HG02852 (cell line): ENCODE measurements around the gene BIRC7.

Source experiments
- ATAC-seq: cut with Tn5 transposase; IDR thresholded peaks from one replicate; pipeline ENCODE4 v1.9.1; 2021; ENCODE audit warnings: mild to moderate bottlenecking, moderate library complexity; ENCODE audit not compliant: unreplicated experiment

The BIRC7 gene

DNA sequence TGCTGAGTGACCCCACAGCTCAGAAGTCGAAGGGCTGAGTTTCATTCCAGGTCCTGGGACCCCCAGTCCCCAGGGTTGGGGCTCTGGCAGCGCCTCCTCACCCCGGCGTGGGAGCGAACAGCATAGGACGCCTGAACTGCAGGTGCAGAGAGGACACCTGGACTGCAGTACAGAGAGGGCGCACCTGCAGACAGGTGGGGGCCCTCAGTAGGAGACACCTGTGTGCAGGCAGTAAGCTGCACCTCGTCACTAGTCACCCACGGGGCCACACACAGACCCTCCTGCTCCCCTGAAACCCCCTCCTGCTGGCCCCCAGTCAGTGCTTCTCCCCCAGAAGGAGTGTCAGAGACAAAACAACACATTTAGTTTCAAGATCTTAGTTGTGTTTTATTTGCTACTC is 27.1 kb downstream of the BIRC7 start:
- no peak for ATAC-seq

DNA sequence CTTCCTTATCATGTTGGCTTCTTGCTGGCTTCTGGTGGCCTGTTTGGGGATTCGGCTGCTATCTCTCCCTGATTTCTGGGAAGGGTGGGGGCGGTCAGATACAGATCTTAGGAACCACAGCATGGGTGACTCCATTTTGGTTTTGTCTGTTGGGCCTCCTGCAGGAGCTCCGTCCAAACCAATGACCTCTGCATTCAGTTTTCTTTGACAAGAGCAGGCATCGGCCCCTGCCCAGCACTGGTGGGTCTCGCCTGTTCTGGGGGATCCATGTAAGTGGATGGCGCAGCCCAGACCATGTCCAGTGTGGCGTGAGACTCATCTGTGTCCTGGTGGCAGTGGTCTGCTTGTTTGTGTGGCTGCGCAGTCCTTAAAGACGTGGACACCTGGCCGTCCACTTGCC is 28.3 kb downstream of the BIRC7 start:
- ATAC-seq: no peak

DNA sequence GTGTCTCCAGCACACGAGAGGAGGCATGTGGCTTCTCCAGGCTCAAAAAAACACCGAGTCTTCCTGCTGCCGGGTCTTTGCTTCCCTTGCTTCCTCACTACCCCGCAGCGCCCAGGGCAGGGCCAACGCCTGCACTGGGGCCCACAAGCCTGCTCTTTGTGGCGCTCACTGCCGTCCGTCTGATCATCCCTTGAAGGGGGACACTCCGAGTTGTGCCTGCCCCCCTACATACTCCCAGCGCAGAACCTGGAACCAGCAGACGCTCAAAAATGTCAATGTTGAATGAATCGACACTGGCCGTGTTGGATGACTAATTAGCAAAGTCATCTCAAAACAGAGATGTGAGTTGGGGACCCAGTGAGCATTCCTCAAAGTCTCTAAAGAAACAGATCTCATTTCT is 28.8 kb downstream of the BIRC7 start:
- ATAC-seq: no peak

DNA sequence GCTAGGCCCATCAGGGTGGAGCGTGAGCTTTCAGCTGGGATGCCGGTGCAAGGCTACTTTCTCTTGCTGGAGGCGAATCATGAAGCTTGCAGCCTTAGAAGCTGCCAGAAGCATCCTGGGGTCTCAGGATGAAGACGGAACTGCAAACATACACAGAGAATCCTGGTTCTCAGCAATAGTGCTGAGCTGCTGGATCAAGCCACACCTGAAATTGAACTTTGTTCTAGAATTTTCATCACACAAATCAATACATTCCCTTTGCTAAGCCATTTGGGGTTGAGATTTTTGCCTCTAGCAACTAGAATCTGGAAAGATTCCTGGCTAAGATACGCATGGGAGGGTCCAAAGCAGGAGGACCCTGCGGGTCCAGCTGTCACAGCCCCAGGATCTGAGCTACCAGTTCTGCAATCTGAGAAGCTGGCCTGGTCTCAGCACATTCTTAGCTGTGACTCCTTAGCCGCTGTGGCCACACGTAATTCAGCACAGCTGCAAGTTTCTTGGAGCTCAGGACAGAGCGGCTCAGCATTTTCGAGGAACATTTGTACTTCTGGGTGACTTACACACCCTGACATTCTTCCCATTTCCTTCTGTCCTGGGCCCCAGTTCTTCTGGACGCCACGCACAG is 30.3 kb downstream of the BIRC7 start:
- no peak for ATAC-seq

DNA sequence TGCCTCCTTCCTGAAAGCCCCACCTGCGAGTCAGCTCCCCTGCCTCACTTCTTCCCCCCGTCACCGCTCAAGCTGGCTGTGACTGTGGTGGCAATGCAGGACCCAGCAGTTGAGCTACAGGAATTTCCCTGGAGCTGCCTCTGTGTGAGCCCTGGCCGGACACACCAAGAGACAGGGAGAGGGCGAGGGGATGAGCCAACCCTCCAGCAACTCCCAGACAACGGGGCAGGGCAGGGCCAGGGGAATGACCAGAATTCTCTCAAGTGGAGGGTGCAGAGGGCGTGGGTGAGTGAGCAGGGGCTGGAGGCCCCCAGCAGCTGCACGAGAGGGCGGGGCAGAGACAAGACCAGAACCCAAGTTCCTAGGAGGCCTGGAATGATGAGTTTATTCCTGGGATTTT is 32.0 kb downstream of the BIRC7 start:
- ATAC-seq: no peak

DNA sequence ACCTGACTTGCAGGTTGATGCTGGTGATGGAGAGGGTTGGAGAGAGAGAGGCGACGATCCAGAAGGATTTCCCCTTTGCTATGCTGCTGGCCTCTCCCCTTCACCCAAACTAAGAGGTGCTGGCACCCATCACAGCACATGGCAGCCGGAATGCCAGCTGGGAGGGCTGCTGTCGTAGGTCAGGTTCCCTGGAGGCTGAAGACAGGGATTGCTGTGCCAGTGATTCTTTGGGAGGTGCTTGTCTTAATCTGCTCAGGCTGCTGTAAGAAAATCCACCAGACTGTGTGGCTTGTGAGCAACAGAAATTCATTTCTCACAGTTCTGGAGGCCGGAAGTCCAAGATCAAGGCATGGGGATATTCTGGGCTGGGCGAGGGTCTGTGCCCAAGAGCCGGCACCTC is 32.6 kb downstream of the BIRC7 start:
- ATAC-seq: no peak

DNA sequence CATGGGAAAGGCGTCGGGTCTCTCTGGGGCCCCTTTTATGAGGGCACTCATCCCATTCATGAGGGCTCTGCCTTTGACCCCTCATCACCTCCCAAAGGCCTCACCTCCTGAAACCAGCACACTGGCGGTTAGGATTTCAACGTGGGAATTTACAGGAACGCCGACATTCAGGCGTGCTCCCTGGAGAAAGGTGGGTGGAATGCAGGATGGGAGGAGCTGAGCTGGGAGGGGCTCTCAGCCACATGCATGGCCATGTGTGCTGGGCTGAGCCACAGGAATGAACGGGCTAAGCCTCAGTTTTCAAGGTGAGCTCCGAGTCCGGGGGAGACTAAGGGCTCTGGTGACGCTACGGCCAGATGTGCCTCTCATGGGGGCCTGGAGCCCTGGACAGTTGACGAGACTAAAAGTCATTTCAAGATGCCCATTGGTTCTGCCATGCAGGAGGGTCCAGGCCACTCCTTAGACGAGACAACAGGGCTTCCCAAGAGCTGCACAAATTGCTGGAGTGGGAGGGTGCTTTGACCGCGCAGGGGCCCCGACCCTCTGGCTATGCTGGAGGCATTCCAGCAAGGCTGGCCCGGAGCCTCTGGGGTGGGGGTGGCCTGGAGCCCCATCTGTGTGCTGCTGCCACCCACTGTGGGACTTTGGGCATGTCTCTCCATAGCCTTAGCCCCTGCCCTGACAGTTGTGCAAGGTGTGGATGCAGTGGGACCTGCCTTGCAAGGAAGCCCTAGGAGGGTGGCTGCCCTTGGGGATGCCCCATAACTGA is 33.1 kb downstream of the BIRC7 start:
- ATAC-seq: no peak

DNA sequence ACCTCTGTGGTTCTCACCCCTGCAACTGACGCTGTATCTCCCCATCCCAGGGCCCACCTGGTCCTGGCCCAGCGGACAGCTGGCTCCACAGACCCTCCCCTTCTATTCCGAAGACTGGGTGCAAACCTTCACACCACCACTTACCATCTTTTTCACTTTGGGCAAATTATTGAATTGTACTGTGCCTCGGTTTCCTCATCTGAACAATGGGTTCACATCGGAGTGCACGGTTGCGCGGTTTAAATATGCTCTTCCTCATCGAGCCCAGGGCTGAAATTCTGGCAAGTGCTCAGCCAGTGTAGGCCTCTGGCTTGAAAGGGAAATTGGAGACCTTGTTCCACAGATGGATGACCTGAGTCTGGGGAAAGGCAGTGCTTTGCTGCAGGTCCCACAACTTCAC is 34.0 kb downstream of the BIRC7 start:
- ATAC-seq: no peak

DNA sequence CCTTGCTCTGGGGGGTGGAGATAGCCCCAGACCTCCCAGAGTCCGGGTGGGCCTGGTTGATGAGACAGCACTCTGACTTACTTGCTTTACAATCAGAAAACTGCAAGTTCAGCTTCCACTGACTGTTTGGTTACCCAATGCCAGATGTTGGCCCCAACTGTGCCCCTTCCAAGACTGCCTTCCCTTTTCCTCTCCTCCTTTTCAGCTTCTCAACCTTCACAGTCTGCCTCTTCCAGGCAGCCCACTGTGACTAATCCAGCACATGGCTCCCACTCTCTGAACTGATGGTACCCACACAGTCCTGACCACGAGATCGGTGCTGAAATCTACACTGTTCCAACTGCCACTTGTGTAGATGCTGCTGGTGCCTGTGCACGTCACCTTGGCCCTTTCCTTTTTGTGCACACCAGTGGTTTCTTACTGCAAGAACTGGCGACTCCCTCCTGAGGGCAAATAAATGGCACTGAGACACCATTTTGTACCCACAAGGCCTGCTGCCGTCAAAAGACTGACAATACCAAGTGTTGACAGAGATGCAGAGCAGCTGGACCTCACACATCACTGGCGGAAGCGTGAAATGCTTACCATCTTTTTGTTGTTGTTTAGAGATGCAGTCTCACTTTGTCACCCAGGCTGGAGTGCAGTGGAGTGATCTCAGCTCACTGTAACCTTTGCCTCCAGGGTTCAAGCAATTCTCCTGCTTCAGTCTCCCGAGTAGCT is 35.1 kb downstream of the BIRC7 start:
- no peak for ATAC-seq

DNA sequence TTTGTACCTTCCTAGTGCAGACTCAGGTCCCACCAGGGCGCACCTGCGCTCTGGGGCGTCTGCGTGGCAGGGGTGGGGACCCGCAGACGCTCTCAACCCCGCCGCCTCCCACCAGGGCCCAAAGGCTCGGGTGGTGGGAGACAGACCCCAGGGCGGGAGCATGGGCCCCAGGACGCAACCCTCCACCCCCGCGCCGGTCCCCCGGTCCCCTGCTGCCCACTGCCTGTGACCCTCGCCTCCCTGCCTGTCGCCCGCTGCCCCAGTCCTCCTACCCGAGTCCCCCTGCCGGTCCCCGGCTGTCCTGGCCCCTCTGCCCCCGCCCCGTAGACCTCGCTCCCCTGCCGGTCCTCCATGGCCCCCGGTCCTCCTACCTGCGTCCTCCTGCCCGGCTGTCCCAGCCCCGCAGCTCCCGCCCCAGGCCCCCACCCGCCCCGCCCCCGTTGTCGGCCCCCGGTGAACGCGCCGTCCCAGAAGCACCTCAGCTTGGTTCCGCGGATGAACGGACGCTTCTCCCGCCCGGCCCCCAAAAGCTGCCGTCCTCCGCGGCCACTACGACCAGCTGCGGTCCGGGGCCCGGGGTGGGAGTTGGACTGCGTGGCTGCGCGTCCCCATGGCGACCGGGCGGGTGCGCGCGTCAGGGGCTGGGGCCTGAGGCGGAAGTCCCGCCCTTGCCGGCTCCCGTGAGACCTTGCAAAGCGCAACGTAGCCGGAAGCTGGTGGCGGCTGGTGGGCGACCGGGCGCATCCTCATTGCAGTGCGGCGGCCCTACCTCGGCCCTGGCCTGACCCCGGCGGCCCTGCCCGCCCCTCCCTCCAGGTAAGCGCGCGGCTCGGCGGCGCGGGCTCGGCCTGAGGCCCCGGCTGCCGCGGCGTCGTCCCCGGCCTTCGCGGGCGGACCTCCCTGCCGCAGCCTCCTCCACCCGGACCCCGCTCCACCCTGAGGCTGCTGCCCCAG is 36.7 kb downstream of the BIRC7 start, which contains the start of gene ARFGAP1:
TSS of gene ARFGAP1 (plus strand) at position 709 of the 954 bp plus-strand sequence. CDS start 2,768 bp downstream, outside the sequence.
- ATAC-seq: peak; percentile 91

DNA sequence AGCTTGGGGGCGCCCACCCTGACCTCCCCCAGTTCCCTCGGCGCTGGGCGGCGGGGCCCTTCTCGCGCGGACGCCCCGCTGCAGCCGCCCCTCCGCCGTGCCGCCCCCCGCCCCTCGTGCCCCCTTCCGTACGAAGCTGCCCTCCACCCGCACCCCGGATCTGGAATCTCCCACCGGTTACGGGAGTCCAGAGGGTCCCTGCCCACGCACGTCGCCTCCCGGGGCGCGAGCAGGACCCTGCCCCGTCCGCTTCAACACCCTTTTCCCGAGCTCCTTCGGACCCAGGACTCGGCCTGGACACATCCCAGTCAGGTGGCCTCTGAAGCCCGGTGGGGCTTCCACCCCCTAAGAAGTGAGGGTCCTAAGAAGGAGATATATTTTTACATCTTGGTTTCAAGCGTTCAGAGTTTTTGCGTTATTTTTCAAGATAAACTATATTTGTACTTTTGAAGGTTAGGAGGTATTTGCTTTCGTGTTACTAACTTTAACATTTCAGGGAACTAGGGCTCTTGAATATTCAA is 37.4 kb downstream of the BIRC7 start:
- ATAC-seq: peak; percentile 9

DNA sequence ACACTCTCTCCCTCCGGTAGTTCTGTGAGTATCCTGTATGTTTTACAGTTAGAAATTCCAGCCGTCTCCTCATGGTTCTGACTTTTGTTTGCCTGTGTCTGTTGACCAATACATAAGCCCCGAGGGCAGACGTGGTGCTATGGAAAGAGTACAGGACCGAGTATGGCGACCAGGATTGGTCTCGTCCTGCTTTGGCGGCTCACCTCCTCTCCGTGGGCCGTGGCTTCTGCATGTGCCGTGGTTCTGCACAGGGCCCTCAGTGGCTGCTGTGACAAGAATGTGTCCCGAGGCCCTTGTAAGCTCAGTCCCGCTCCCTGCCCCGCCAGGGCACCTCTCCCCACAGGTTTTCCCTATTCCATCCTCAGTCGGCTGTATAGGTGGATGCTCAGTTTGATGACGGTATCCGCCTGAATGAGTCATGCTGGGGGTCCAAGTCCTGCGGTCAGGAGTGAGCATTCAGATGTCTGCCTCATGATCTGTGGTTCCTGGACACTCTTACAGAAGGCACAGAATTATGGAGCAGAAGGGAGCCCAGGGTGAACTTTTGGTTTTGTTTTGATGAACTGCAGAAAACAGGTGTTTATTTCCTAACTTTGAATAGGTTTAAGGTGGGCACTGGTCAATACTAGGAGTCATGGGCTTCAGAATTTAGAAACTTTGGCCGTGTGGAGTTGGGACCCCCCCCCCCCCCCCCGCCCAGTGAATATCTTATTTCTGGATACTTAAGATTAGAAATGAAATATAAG is 38.1 kb downstream of the BIRC7 start:
- no peak for ATAC-seq

DNA sequence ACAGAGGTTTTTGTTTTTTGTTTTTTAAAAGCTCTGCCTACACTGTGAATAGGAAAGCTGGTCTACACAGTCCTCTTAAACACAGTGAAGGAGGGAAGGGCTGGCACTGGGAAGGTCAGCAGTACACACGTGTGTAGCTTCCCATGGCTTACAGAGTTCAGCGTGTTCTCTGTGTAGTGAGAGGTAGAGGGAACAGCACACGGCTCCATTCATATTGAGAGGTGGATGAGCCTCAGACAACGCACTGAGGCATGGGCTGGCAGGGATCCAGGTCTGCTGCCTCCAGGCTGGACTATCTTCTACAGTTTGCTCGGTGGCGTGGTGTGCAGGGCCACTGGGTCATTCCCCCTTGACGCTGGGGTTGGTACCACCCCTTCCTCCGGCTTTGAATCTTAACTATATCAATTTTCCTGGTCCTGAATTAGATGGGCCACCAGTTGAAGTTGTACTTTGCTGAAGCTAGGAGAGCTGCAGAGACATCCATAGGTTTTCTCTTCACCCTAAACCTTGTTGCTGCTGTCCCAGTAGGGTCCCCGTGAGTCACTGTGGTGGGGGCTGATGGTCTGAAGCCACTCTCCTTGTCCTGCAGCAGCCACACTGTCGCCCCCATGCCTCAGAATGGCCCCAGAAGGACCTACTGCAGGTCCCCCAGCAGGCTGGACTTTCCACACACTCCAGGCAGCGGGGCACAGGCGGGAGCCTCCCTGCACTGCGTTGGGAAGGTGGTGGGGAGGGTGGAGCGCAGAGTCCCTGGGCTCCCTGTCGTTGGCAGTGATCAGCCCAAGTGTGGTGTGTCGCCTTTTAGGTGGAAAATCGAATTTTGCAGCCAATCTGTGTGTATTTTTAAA is 38.9 kb downstream of the BIRC7 start:
- no peak for ATAC-seq

DNA sequence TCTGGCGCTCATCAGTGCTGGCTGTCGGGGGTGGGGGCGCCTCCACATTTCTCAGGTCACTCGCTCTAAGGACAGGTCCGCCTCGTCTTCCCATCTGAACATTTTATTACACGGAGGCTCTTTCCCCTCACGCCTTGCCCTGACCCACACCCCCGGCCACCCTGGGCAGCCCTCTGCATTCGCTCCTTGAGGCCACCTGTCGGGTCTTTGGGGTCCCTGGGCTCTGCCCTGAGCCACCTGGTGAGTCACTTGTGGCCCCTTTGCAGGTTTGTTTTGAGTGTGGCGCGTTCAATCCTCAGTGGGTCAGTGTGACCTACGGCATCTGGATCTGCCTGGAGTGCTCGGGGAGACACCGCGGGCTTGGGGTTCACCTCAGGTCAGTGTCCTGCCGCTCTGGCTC is 40.1 kb downstream of the BIRC7 start:
- no peak for ATAC-seq

DNA sequence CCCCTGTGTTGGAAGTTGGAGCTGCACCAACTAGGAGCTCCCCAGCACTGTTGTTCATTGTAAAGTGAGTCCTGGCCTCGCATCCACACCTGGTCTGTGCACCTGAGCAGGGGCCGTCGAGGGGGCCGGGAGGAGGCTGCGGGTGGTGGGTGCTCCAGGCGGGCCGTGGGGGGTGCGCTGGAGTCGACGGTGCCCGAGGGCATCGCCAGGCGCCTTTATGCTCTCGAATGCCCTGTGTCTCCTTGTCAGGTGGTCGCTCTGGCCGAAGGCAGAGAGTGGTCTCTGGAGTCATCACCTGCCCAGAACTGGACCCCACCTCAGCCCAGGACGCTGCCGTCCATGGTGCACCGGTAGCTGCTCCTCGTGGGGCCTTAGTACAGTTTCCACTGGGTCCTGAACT is 41.3 kb downstream of the BIRC7 start:
- ATAC-seq: no peak

DNA sequence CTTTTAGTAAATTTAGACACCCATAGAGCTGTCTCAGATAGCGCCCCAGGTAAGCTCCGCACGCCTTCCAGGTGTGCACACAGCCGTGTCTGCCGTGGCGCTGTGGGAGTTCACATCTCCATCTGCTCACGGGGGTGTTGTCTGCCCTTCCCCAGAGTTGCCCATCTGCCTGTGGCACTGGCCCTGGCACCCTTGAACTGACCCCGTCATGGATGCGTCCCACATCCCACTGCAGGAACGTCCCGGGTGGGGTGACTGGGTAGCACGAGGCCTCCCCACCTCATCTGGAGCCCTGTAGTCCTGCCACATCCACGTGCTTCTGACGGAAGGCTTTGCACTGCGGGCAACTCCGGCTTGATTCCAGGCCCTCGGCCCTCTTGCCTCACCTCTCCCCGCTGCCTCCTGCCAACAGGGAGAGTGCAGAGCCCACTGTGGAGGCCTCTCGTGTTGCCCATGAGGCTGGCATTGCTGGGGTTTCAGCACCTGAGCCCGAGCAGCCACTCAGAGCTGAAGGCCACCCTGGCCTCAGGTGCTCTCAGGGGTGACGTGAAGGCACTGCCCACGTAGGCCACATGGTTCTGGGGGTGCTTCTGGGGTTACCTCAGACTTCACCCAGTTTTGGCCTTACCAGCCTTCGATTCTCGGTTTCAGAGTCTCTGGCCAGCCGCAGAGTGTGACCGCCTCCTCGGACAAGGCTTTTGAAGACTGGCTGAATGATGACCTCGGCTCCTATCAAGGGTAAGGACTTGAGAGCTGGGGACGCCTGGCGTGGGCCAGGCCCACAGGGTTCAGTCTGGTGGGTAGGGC is 42.0 kb downstream of the BIRC7 start:
- ATAC-seq: no peak

DNA sequence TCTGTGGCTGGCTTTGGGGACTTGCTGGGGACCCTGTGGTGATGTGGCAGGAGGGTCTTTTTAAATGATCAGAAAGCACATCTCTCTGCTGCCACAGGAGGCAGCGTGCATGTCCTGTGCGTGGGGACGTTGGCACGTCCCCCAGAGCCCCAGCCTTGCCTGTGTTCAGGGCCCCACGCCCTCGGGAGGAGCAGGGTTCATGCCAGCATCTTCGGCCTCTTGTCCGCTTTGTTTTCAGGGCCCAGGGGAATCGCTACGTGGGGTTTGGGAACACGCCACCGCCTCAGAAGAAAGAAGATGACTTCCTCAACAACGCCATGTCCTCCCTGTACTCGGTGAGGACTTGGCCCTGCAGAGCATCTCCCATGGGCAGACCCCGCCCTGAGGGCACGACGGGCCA is 43.0 kb downstream of the BIRC7 start:
- ATAC-seq: no peak

DNA sequence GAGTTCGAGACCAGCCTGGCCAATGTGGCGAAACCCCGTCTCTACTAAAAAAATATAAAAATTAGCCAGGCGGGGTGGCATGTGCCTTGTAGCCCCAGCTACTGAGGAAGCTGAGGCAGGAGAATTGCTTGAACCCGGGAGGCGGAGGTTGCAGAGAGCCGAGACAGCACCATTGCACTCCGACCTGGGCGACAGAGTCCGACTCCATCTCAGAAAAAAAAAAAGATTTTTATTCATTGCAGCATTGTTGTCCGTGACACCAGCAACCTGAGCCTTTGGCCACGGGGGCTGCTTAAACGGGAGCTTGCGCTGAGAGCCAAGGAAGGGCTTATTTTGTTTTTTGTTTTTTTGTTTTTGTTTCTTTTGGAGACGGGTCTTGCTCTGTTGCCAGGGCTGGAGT is 44.2 kb downstream of the BIRC7 start:
- no peak for ATAC-seq
